ENCODE measurements around the gene ATXN7L3B. TPM values are rescaled to one million over a fixed set of nuclear protein-coding genes. Genes with fewer than 3 reads are reported as not detected.

The ATXN7L3B gene
- total and polyA plus RNA-seq, 2 of the 4 experiments (the other 2 are of a cell fraction): 12.9 to 21.7 TPM

DNA sequence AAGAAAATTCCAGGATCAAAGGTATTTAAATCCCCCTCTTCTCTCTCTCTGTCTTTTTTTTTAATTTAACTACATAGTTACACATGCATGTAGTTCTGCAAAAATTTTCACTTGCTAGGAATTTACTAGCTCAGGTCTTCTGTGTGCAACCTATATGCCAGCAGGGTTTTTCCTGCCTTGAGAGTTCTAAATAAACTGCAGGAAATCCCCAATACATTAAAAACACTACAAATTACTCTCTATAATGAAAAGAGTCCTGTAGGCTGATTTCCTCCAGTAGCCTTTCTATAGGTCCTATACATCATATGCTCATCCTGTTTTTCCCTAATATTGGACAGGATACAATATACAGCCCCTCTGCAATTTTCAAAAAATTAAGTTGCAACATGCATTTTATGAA is 27.7 kb upstream of the ATXN7L3B start:
- no peak overlapping the region for H3K4me3 ChIP-seq (ENCODE audit: insufficient read depth, low read depth, low read length)
- DNase-seq (no peak), ATAC-seq (ENCODE audit: low read depth) (no peak)
- no peak overlapping the region for H2BK5ac ChIP-seq (ENCODE audit: low read depth, low read length, poor library complexity, severe bottlenecking)
- in situ Hi-C loops (cut with MboI; ENCODE audit: low sequenced_read_pairs) (no loop called here), dilution Hi-C loops (cut with HindIII; ENCODE audit: low sequenced_read_pairs, unreplicated experiment) (no loop called here), intact Hi-C loops (cut with micrococcal nuclease) (no loop called here)
- no peaks in the 10 kb centered on the region for H3K27me3 ChIP-seq (ENCODE audit: control insufficient read depth, insufficient read depth, low read length)
- no peak overlapping the region for H2AK9ac ChIP-seq (replicated peaks; ENCODE audit: low read depth, low read length, poor library complexity)
- no peak overlapping the region for H3K4me2 ChIP-seq (ENCODE audit: low read depth, low read length)
- CTCF ChIA-PET: no interaction called here
- H3K9me3 ChIP-seq (ENCODE audit: control insufficient read depth, insufficient read depth, low read length): no peaks in the 10 kb centered on the region
- no peak overlapping the region for H2AK5ac ChIP-seq (ENCODE audit: low read depth, low read length)
- no TSS peak for BruUV-seq (replicated peaks)
- no peak overlapping the region for H3K27ac ChIP-seq (ENCODE audit: insufficient read depth, low read length)
- H4K20me1 ChIP-seq (ENCODE audit: insufficient read depth, low read length): no peaks in the 10 kb centered on the region
- H3K14ac ChIP-seq (replicated peaks; ENCODE audit: low read depth, low read length): no peak overlapping the region
- H3K9ac ChIP-seq (ENCODE audit: low read depth, low read length): no peak overlapping the region
- no peak overlapping the region for H2AFZ ChIP-seq (replicated peaks; ENCODE audit: low read length, poor library complexity)
- H4K91ac ChIP-seq (ENCODE audit: insufficient read depth, low read depth, low read length): no peak overlapping the region
- no peak overlapping the region for H3K56ac ChIP-seq (ENCODE audit: extremely low read depth, insufficient read depth, low read length)
- H3K9me1 ChIP-seq (ENCODE audit: insufficient read depth, low read length): no peaks in the 10 kb centered on the region
- H2BK120ac ChIP-seq (ENCODE audit: low read depth, low read length): no peak overlapping the region
- no peak overlapping the region for H4K8ac ChIP-seq (ENCODE audit: low read depth in 2 of 2, low read length in 2 of 2)
- H2BK15ac ChIP-seq (ENCODE audit: low read depth, low read length): no peak overlapping the region
- no peak overlapping the region for H2BK20ac ChIP-seq (ENCODE audit: low read depth, low read length)
- H3K4me1 ChIP-seq (ENCODE audit: control insufficient read depth, insufficient read depth, low read length): no peaks in the 10 kb centered on the region
- TF ChIP-seq, protein P1, sequence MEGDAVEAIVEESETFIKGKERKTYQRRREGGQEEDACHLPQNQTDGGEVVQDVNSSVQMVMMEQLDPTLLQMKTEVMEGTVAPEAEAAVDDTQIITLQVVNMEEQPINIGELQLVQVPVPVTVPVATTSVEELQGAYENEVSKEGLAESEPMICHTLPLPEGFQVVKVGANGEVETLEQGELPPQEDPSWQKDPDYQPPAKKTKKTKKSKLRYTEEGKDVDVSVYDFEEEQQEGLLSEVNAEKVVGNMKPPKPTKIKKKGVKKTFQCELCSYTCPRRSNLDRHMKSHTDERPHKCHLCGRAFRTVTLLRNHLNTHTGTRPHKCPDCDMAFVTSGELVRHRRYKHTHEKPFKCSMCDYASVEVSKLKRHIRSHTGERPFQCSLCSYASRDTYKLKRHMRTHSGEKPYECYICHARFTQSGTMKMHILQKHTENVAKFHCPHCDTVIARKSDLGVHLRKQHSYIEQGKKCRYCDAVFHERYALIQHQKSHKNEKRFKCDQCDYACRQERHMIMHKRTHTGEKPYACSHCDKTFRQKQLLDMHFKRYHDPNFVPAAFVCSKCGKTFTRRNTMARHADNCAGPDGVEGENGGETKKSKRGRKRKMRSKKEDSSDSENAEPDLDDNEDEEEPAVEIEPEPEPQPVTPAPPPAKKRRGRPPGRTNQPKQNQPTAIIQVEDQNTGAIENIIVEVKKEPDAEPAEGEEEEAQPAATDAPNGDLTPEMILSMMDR (conservative IDR thresholded peaks at IDR 0.05; ENCODE audit: low read depth, low read length): no peak
- no peak for TF ChIP-seq RAD21 (IDR thresholded peaks at IDR 0.05; ENCODE audit: low read length)
- TF ChIP-seq MAZ (IDR thresholded peaks at IDR 0.05; ENCODE audit: borderline replicate concordance, low read depth, low read length): no peak
- TF ChIP-seq, protein P2, sequence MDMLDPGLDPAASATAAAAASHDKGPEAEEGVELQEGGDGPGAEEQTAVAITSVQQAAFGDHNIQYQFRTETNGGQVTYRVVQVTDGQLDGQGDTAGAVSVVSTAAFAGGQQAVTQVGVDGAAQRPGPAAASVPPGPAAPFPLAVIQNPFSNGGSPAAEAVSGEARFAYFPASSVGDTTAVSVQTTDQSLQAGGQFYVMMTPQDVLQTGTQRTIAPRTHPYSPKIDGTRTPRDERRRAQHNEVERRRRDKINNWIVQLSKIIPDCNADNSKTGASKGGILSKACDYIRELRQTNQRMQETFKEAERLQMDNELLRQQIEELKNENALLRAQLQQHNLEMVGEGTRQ (IDR thresholded peaks at IDR 0.05; ENCODE audit: low read depth, low read length): no peak
- no peak for TF ChIP-seq RFX5 (IDR thresholded peaks at IDR 0.05; ENCODE audit: low read depth, low read length)
- no peak for TF ChIP-seq MXI1 (IDR thresholded peaks at IDR 0.05; ENCODE audit: borderline replicate concordance, low read depth, low read length)
- TF ChIP-seq RCOR1 (IDR thresholded peaks at IDR 0.05; ENCODE audit: insufficient replicate concordance, low read length): no peak
- TF ChIP-seq, protein P3, sequence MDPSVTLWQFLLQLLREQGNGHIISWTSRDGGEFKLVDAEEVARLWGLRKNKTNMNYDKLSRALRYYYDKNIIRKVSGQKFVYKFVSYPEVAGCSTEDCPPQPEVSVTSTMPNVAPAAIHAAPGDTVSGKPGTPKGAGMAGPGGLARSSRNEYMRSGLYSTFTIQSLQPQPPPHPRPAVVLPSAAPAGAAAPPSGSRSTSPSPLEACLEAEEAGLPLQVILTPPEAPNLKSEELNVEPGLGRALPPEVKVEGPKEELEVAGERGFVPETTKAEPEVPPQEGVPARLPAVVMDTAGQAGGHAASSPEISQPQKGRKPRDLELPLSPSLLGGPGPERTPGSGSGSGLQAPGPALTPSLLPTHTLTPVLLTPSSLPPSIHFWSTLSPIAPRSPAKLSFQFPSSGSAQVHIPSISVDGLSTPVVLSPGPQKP (IDR thresholded peaks at IDR 0.05; ENCODE audit: borderline replicate concordance, low read depth, low read length): no peak
- no peak for TF ChIP-seq FOS (IDR thresholded peaks at IDR 0.05; ENCODE audit: low read depth, low read length)
- no peak for TF ChIP-seq CHD1 (IDR thresholded peaks at IDR 0.05; ENCODE audit: low read depth, low read length)
- TF ChIP-seq SMC3 (IDR thresholded peaks at IDR 0.05; ENCODE audit: low read depth, low read length): no peak
- TF ChIP-seq MAFK (IDR thresholded peaks at IDR 0.05; ENCODE audit: low read depth, low read length): no peak
- no peak for TF ChIP-seq CEBPB (IDR thresholded peaks at IDR 0.05; ENCODE audit: low read depth, low read length)
- TF ChIP-seq NFE2L2 (IDR thresholded peaks at IDR 0.05; ENCODE audit: low read depth, low read length): no peak
- no peak overlapping the region for H3K18ac ChIP-seq (ENCODE audit: low read depth, low read length)
- H3K79me1 ChIP-seq (ENCODE audit: low read depth in 1 of 2, low read length in 2 of 2): no peaks in the 10 kb centered on the region
- H3K23ac ChIP-seq (ENCODE audit: low read depth, low read length): no peak overlapping the region
- H3K36me3 ChIP-seq (ENCODE audit: control insufficient read depth, insufficient read depth, low read length): no peaks in the 10 kb centered on the region
- POLR2A ChIA-PET (ENCODE audit: unreplicated experiment): no interaction called here
- H4K5ac ChIP-seq (ENCODE audit: low read depth, low read length): no peak overlapping the region
- H3K4ac ChIP-seq (ENCODE audit: low read depth, low read length): no peak overlapping the region
